Measurements from ENCODE around the gene DUX4. TPM values are rescaled to one million over a fixed set of nuclear protein-coding genes. Genes with fewer than 3 reads are reported as not detected.

DUX4 gene
- not detected in 2 replicates for total RNA-seq

GRCh38 chr4:190173428-190173827, at the start of gene DUX4:
TSS of gene DUX4 (plus strand) at chr4:190173774. CDS start at chr4:190173774, 0 bp downstream.

Other genes starting within 250 kb of the DUX4 start
- 39.6 and 46.7 TPM in 2 replicates for gene FRG1, start 232.9 kb upstream of the DUX4 start, total RNA-seq
- gene FRG2, start 146.5 kb upstream of the DUX4 start, total RNA-seq, result not detected in 2 replicates
- gene DBET, start 109.3 kb upstream of the DUX4 start, total RNA-seq, result not detected in 2 replicates